ENCODE results near the gene MX2.
"Not testable (repeated sequence)": the region's sequence is repeated elsewhere in the genome, so short reads cannot be mapped to it uniquely, and the experiment has no call there.

MX2 gene

DNA sequence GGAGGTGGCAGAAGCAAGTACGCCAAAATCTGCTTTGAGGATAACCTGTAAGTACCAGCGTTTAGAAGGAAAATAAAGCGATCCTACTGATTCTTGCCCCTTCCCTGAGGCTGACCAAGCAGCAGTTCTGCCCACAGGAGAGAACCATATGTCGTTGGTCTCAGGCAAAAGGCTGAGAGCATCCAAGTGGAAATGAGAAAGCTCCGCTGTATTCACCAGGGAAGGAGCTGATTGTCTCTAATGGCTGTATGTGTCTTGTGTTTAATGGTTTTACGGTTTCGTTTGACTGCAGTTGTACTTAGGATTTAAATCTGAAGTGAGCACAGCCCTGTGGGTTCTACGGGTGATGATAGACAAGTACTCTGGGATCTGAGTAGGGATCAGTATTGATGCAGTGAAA, 23.4 kb upstream of the MX2 start:
- no peak for DNase-seq

DNA sequence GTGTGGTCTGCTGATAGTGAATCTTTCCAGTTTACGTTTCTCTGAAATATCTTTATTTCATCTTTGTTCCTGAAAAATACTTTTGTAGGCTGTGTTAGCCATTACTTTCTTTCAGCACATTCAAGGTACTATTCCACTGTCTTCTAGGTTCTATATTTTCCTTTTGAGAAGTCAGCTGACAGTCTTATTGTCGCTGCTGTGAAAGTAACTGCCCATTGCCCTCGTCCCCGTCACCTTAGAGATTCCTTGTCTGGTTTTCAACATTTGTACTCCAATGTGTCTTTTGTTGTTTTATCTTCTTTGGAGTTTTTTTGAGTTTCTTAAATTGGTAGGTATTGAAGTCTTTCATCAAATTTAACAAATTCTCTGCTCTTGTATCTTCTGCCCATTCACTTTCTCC, 19.8 kb upstream of the MX2 start:
- no peak for DNase-seq

DNA sequence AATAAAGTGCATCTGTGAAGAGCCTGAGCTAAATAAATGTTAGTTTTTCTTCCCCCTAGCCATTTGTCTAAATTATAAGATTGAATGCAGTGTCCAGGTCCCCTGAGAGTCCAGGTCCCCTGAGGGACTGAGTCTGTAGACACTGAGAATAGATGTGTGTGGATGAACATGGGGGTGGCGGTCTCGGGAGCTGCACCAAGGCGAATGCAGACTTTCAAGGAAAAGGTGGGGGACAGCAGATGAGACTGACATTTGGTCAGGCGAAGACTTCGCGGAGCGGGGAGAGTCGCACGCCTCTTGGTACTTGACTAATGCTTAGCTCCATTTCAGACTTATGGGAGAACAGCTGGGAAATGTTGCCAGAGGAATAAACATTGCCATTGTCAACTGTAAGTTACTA, 17.7 kb upstream of the MX2 start:
- no peak for DNase-seq

DNA sequence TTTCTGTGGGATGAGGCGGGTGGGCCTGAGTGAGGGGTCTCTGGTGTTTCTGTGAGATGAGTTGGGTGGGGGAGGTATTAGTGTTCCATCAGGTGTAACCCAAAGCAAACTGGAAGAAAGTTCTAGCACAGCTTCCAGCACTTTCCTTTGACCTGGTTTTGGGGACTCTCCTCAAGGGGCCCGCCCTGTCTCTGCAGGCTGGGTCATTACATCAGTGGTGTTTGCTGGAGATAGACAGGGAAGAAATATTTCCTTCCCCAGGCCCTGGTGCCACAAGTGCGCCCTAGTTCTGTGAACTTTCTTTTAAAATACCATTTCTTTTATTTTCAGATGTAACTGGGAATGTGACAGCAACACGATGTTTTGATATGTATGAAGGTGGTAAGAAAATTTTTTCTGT, 16.5 kb upstream of the MX2 start:
- no peak for DNase-seq

DNA sequence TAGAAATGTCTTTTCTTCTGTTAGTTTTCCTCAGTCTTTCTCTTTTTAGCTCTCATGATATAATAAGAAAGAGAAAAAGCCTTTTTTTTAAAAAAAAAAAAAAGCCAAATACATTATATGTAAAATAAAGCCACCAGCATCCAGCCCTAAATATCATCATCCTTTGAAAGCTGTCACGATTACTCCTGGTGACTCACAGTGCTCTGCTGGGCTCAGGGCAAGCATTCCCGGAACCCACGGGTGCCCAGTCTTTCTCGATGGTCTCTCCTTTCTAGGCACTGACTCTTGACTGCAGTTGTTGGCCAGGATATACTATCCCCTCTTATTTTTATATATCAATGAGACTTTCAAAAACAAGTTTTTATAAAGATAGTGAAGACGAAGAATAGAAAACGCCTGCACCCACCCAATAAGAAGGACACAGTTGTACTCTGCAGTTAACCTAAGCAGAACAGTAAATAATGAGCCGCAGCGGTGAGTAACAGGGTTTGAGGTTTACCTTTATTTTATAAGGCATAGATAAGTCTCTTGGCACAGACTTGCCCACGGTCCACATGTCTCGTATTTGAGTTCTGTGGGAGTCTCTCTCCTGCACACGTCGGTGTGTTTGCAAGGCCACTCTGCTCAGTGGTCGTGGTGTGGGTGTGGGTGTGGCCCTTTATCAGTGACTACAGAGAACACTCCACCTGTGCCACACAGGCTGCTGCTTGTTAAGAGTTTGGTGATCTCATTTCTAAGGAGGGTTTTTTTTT, 15.7 kb upstream of the MX2 start:
- no peak for DNase-seq

DNA sequence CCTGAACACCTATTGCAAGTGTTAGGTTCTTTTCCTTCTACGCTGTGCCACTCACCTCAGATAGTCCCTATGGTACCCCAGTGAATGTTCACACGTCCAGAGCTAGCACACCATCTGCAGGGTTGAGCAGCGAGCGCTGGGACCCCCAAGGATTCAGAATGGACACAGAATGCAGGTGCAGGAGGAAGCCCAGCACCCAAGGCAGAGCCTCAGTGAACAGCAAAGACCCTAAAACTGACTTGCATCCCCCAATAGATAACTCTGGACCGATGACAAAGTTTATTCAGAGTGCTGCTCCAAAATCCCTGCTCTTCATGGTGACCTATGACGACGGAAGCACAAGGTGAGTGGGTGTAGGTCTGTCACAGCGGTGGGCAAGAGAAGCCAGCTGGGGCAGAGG, 15.1 kb upstream of the MX2 start:
- no peak for DNase-seq

DNA sequence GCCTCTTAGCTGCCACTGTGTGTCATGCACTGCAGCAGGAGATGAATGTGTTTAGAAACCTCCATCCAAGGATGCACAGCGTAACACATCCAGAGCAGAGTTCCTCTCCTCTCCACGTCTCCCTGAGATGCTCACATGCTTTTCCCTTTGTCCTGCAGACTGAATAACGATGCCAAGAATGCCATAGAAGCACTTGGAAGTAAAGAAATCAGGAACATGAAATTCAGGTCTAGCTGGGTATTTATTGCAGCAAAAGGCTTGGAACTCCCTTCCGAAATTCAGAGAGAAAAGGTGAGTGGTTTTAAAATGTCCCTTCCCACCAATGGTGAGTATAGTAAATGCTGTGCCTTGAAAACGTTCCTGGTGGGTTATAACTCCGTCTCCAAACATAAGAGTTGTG, 13.4 kb upstream of the MX2 start:
- no peak for DNase-seq

DNA sequence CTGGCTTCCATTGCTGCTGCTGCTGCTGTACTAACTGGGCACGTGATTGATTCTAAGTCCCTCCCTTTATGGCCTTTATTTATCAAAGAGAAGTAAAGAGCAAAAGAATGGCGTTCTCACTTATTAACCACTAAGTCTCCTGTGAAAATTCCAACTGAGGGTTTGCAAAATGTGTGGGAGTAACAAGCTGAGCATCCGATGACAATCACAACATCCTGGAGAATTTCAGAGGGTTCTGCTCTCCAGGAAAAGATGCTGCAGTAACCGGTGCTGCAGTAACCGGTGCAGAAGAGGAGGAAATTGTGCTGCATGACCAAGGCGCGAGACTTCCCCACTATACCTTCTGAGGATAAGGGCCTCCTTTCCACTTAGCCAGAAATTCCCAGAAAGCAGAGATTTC, 12.7 kb upstream of the MX2 start:
- DNase-seq, result no peak

DNA sequence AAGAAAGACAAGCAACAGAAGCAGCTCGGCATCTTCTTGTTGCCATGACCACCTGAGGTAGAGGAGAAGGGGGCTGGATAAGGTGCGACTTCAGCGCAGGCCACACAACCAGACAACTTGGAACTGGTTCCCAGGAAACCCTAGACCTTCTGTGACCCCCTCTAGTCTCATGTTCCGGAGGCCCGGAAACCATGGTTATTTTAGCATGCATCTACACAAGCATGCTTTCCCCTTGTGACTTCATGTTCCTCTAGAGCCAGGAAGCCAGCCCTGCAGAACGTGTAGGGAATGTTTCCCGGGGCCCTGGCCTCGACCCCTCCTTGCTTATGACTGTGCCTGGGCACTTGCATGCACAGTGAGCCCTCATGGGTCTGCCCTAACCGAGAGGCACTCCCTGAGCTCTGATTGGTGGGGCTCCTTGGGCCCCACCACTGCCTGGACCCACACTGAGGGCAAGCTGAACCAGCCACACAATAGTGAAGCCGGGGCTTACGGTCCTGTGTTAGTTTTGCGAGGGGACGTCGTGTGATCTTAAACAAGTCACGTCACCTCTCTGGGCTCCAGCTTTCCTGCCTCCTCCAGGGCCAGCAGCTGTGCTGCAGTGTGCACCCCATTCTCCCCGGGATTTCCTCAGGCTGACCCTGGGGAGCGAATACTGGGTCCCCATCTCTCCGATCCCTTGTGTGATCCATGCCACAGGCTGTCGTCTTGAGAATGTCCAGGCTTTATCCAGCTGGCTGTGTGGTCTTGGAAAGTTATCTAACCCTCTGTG, 12.0 kb upstream of the MX2 start:
- DNase-seq, result no peak

DNA sequence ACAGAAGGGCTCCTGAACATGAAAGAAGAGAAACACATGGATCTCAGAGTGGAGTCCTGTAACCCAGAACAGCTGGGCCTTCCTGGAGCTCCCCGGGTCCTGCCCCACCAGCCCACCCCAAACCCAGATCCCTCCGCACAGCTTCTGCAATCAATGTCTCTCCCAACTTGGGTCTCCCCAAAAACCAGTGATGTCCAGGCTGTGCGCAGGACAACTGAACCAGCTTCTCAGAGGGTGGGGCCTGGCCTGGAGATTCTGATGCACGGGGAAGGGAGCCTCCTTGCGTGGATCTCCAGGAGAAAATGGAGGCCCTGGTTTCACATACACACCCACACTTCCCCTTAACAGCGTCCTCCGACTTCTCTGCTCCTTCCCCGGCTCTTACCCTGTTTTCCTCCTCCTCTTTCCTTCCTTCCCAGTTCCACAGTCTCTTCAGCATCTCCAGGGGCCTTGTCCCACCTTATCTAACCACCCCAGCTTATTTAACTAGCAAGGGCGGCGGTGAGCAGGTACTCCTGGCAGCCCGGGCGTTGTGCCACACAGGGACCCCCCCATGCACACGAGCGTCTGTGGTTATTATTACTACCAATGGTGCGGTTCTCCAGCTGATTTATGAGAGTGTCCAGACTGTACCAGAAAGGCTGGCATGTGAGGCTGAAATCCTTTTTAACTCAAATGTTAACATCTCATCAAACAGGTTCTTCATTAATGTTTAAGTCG, 11.2 kb upstream of the MX2 start:
- DNase-seq, result no peak

DNA sequence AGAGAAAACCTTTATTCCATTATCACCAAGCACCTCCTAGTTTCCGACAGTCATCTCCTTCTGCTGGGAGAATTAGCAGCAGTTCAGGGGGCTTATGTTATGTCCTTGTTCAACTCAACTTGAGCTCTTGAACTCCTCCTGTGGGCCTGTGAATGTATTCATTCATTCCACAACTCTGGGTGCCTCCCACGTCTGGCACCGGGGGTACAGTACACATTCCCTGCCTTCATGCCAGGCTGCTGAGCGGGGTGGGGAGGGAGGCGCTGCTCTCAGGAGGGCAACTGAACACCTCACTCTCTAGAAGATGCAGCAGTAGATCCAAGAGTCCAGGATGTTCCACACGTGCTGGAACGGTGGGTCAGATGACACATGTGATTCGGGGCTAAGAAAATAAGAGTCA, 4.3 kb upstream of the MX2 start:
- DNase-seq, result no peak

DNA sequence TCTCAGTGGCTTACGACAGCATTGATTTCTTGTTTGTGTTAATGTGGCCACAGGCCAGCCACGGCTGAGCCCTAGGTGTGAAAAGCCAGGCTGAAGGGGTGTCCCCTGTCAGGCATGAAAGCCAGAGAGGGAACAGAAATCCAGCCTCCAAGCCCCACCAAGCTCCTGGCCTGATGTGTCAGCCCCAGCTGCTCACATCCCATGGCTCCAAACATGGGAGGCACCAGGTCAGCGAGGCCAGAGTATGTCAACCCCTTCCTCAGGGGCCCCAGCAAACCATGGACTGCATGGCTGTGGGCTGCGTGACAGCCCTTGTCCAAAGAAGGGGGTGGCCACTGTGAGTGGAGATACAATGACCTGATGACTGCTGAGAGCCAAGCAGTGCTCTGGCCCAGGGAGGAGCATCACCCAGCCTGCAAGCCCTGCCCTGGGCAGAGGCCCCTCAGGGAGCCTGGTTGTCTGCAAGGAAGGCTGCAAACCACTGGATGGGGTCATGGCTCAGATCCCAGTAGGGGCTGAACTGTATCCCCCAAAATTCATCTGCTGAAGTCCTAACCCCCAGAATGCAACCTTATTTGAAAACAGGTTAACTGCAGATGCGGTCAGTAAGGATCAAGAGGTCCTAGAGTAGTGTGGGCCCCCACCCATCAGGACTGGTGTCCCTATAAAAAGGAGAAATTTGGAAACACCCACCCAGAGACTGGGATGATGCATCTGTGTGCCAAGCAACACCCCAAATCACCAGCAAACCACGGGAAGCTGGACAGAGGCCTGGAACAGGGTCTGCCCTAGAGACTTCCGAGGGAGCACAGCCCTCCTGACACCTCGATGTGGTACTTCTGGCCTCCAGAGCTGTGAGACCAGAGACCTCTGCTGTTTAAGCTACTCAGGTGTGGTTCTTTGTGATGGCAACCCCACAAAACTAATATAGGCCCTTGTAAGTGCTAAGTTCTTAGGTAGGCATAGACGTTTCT, 3.3 kb upstream of the MX2 start:
- DNase-seq, result no peak

DNA sequence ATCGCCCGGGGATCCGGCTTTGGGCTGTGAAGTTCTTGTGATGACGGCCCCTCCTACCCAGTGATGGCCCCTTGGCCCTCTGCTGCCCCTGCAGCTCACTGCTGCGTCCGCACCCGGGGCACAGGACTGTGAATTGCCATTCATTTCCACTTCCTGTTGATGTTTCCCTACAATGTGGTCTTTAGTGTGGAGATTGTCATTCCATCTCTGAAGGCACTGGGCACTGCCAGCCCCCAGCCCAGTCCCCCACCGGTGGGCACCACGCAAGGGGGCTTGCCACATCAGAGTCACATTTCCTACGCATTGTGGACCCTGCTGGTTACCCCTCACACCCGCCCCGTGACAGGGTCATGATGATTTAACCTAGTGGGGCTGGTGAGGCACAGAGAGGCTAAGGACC, 2.5 kb upstream of the MX2 start:
- DNase-seq, result no peak

DNA sequence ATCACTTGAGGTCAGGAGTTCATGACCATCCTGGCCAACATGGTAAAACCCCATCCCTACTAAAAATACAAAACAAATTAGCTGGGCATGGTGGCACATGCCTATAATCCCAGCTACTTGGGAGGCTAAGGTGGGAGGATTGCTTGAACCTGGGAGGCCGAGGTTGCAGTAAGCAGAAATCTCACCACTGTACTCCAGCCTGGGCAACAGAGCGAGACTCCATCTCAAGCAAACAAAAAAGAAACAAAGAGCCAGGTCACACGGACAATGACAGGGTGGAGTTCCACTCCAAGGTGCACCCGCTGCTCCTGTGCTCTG, 2.1 kb upstream of the MX2 start:
- DNase-seq, result not testable (repeated sequence)

DNA sequence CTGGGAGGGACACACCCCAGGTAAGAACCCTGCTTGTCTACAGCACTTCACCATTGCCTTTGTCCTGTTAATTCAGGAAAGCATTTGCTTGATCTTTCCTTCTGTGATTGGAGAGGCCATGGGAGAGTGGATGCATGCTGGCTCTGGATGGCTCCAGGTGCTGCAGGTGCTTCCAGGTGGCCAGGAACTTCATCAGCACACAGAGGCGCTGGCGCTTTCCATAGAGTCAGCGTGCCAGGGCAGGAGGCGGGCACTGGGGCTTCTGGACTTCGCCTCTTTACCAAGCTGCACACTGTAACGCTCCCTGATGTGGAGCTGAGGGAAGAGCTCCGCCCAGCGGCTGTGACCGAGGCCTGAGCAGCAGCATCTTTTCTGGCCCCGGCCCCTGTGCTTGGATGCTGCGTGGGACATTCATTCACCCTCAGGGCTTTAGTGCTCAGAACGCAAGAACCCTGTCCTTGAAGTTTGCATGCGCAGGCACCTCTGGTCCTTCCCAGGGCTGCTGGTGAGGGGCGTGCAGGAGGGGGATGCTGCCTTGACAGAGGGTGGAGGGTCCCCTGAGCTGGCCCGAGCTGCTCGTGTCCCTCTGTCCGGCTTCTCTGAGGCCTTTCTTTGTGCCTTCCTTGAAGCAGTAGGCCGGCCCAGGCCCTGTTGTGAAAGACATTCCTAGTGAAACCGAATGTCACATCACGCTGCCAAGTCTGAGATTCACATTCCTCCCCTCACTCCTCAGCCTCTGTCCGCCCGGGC, 1.6 kb upstream of the MX2 start:
- DNase-seq, result no peak

DNA sequence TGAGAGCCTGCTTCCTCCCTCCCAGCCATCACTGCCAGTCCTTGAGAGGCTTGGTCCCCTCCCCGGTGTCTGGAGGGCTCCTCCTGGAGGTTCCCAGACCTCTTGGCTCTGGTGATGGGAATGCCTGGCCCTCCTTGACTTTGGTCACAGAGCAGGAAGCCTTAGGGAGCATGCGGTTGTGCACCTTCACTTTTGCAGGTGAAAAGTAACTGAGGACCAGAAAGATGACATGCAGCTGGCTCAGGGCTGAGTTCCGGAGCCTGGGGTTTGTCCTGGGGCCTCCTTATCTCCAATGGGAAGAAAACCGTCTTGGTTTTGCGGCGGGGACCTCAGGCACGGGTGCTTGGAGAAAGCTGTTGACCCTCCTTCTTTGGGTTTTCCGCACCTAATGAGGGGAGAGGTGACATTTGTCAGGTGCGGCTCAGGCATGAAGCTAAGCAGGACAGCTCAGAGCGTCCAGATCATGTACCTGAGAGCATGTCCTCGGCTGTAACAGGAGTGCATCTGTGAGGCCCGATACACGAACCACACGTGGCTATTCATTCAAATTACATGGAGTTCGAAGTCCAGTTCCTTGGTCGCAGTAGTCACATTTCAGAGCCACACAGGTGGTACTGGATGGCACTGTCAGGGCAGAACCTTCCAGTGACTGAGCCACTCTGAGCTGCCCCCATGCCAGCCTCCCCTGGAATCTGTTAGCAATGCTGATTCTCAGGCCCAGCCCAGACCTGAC, 608 bp upstream of the MX2 start:
- no peak for DNase-seq

DNA sequence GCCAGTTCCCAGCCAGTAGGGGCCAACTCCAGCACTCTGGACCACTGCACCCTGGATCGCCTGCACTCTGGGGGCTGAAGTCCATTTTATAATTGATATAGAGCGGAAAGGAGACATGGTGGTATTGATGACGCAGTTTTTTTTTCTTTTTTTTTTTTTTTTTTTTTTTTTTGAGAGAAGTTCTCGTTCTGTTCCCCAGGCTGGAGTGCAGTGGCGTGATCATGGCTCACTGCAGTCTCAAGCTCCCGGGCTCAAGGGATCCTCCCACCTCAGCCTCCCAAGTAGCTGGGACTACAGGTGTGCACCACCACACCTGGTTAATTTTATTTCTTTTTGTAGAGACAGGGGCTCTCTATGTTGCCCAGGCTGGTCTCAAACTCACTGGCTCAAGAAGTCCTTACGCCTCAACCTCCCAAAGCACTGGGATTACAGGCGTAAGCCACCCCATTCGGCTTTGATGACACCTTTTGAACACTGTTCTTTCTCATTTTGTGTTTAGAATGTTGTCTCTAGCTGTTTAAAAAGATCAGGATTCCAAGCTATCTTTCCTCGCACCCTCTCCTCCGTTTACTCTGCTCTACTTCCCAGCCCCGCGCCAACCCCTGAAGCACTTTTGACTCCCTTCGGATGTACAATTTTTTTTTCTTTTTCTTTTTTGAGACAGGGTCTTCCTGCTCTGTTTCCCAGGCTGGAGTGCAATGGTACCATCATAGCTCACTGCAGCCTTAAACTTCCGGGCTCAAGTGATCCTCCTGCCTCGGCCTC, 960 bp downstream of the MX2 start:
- no peak for DNase-seq

DNA sequence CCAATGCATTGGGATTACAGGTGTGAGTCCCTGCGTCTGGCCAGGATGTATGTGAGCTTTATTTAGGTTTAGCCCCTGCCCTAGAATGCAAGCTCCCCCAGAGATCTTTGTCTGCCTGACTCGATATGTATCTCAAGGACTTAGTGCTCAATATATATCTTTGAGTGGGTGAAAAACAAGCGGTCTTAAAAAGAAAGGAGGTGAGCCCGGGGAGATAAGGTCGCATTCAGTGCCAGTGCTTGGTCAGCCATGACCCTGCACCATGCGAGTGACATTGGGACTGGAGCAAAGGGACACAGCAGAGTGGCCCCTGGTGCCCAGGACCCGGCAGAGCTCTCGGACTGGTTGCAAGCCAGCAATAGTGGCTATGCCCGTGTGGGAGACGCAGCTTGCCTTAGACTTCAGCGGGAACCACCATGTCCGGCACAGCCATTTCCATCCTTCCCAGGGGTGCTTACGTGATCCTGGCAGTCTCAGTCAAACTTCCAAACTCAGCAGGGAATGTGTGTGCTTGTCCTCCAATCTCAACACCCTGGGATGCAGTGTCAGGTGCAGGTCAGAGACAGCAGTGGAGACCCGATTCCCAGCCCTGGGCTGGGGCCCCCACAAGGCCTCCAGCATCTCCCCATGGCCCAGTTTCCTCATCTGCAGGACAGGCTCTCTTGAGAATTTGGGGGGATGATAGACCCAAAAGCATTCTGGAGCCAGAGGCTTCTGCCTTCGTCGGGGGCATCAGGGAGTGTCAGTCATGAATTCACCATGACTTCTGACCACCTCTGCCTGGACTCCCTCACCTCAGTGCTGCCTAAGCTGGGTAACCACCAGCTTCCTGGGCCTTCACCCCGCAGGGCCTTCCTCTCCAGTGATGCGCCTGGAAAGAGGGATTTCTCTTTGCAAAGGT, 1.8 kb downstream of the MX2 start:
- DNase-seq, result no peak

DNA sequence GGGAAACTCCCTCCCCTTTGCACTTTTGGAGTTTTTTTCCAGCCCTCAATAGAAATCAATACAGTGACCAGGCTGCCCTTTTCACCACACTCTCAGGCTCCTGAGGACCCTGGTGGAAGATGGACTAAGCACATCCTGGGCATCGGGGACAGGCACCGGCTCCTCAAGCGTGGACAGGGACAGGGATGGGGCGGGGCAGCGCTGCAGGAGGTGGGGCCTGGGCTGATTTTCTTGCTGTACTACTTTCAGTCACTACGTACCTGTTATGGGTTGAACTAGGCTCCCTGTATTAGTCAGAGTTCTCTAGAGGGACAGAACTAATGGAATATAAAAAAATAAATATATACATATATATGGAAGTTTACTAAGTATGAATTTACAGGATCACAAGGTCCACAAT, 2.5 kb downstream of the MX2 start:
- DNase-seq, result no peak
